ENCODE results near the gene ACAA2.
A peak's percentile ranks its signal among the peaks of the same experiment; 100 is the strongest.

ACAA2 gene

GRCh38 chr18:49768051-49768391 lies 45.3 kb downstream of the ACAA2 start:
- DNase-seq: peak in 11 of 58 donors; percentile 2 to 45 (median 8)

GRCh38 chr18:49767111-49768050 lies 46.0 kb downstream of the ACAA2 start:
- DNase-seq: no peak

- no peak for DNase-seq
Measured at GRCh38 chr18:49766646-49767045, 46.7 kb downstream of the ACAA2 start.

- DNase-seq: no peak
Measured at GRCh38 chr18:49764032-49764431, 49.3 kb downstream of the ACAA2 start.

- no peak for DNase-seq
Measured at GRCh38 chr18:49763590-49763989, 49.7 kb downstream of the ACAA2 start.

GRCh38 chr18:49762191-49763077 lies 50.9 kb downstream of the ACAA2 start:
- no peak for DNase-seq

GRCh38 chr18:49761771-49762170 lies 51.6 kb downstream of the ACAA2 start:
- no peak for DNase-seq

- DNase-seq: no peak
Measured at GRCh38 chr18:49758263-49758610, 55.1 kb downstream of the ACAA2 start.

GRCh38 chr18:49757513-49758262 lies 55.6 kb downstream of the ACAA2 start:
- no peak for DNase-seq

GRCh38 chr18:49756671-49757362 lies 56.5 kb downstream of the ACAA2 start:
- DNase-seq: no peak

GRCh38 chr18:49756135-49756534 lies 57.2 kb downstream of the ACAA2 start:
- DNase-seq: no peak

- no peak for DNase-seq
Measured at GRCh38 chr18:49755489-49755888, 57.8 kb downstream of the ACAA2 start.

- DNase-seq: no peak
Measured at GRCh38 chr18:49754866-49755265, 58.5 kb downstream of the ACAA2 start.

- DNase-seq: no peak
Measured at GRCh38 chr18:49753643-49754042, 59.7 kb downstream of the ACAA2 start.

- no peak for DNase-seq
Measured at GRCh38 chr18:49752095-49752457, 61.3 kb downstream of the ACAA2 start.

- DNase-seq: no peak
Measured at GRCh38 chr18:49751427-49752094, 61.8 kb downstream of the ACAA2 start.

- DNase-seq: no peak
Measured at GRCh38 chr18:49749563-49749962, 63.8 kb downstream of the ACAA2 start.

GRCh38 chr18:49747876-49748275 lies 65.5 kb downstream of the ACAA2 start:
- no peak for DNase-seq

GRCh38 chr18:49745045-49746014 lies 68.0 kb downstream of the ACAA2 start:
- DNase-seq: no peak
